Hepatocyte (in vitro differentiated cells): ENCODE measurements around the gene IDUA.

ENCODE experiments used
- CTCF ChIP-seq: fragments of 200-600 bp; sonication (generic); IDR thresholded peaks from 2 replicates; pipeline ENCODE4 v1.5.1; 2016; ENCODE audit warnings: antibody characterized with exemption, mild to moderate bottlenecking; ENCODE audit not compliant: poor library complexity
- EZH2 ChIP-seq: fragments of 200-600 bp; sonication (generic); IDR thresholded peaks from 2 replicates; pipeline ENCODE4 v1.6.1; 2016; ENCODE audit warnings: antibody characterized with exemption, mild to moderate bottlenecking, borderline replicate concordance

- no peak for TF ChIP-seq EZH2
- TF ChIP-seq CTCF, result no peak
Observed at GRCh38 chr4:950136-951020, 36.5 kb upstream of the IDUA start.
